CD4-positive, alpha-beta T cell treated with Interleukin-2 at 100 ng/mL for 4 hours (primary cell): ENCODE results near the gene MAGI2.

Experiments used
- DNase-seq: peaks from one replicate; pipeline ENCODE4 v3.0.0-alpha.2; 2020; ENCODE audit warnings: low spot score

MAGI2 gene

DNA sequence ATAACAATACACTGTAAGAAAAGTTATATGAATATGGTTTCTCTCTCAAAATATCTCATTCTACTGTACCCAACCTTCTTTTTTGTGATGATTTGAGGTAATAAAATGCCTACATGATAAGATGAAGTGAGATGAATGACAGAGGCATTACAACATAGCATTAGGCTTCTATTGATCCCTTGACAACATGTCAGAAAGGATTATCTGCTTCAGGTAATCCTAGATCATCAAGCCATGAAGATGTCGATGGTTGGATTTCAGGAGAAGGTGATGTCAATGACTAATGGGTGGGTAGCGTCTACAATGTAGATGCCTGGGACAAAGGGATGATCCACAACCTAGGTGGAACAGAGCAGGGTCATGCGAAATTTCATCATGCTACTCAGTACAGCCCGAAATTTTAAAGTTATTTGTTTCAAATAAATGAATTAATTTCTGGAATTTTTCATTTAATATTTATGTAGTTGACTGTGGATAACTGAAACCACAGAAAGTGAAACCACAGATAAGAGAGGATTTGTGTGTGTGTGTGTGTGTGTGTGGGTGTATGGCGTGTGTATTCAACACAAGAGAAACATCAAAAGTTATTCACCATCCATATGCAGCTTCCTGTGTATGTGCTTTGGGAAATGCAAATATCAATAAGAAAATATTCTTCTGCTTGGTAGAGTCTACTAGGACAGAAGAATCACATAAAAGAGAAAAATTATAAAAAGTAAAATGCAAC lies 77.0 kb downstream of the MAGI2 start:
- no peak for DNase-seq

DNA sequence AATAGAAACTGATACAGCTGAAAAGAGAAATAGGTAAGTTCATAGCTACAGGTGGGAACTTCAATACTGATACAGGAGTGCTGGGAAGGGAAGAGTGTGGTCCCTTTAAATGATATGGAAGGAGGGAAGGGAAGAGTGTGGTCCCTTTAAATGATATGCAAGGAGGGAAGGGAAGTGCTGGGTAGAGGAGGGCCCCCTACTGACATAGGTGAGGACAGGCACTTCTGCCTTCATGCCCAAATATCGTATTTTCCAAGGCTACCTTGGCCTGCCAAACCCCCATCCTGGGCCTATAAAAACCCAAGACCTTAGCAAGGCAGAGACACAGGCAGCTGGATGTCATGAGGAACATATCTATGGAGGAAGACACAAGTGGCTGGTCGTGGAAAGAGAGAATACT lies 92.3 kb downstream of the MAGI2 start:
- no peak for DNase-seq

DNA sequence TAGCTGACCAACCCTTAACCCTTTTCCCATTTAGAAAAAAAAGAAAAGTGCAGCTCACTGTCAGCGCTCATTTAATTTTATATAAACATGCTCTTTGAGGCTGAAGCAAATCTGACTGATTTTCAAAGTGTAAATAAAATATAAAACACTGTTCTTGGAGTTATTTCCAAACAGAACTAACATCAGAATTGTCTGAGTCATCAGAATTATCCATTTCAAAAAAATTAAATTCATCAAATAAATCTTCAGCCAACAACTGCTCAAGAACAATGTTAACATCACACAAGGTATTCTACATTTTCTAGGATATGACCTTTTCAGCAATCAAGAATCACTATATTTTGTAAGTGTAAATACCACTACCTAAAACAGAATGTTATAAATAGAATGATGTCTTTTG lies 93.6 kb downstream of the MAGI2 start:
- no peak for DNase-seq

DNA sequence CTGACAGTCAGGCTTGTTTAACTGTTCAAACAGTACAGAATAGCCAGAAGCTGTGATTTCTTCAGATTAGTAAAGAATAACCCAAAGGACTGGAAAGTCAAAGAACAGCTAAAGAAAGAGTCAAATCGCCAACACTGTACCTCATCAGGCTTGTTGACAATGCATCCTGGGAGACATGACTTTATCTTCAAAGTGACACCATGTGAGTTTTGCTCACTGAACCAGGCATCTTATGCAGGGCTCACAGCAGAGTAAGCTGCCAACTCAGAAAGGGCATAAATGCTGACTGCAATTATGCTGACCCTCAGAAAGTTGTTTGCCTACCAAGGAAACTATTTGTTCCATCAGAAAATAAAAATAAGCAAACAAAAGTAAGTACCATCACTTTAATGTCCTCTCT lies 96.4 kb downstream of the MAGI2 start:
- no peak for DNase-seq

DNA sequence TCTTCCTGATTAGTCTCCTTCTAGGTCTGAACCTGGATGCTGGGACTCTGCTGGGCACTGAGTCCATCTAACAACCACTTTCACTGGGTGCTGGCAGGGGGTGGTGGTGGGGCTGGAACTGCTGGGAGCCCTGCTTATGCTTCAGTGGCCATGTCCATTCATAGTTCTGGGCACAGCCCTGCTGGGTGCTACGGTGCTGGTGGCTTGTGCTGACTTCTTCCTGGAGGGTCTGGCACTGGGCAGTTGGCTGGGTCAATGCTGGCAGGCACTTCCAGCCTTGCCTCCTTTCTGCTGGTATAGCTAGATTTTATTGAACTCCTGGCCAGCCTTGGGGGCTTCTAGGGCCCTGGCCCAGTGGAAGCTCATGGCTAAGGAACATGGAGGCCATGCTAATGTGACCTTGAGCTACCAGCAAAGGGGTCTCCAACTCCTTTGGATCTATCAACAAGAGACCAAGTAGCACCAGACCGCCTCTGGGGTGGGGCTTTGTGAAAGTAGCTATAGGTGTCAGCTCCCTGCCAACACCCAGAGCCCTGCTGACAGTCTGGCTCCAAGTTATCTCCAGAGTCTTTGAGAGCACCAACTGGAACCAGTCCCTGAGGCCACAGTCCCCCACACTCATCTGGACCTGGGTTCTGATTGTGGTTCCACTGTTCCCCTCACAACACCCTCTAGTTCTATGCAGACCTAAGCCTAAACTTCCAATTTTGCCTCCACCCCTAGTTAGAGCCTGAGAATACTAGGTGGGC lies 99.6 kb downstream of the MAGI2 start:
- DNase-seq = no peak

DNA sequence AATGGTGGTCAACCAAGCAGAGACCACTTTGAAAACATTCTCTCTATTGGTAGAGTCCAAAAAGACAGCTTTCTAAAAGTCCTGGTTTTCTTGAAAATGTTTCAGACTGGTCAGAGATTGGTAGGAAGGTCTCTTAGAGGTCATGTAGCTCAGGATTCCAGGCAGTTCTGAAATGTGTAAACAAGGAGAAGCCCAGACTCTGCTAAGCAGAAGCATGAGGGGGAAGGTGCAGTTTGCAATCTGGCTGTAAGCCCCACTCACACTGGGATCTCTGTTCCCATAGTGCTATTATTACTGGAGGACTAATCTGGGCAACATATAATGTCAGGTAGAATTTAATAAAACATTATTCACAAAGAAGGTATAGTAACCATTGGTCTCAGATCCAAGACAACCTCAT lies 101.1 kb downstream of the MAGI2 start:
- DNase-seq = no peak

DNA sequence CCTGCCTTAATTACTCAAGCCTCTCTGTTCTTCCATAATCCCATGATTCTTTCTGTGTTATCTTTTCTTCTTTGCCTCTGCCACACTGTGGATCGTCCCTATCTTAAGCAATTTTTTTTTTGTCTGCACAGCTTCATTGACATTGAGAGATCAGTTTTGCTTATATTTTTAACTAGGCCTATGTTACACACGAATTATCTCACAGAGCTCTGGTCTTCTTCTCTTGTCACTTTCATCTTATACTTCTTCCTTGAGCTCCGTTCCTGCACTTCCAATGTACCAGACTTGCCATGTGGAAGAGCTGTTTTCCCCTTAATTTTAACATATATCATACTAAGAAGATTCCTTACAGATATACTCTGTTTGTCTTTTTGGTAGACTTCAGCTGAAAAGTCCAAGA lies 106.1 kb downstream of the MAGI2 start:
- no peak for DNase-seq

DNA sequence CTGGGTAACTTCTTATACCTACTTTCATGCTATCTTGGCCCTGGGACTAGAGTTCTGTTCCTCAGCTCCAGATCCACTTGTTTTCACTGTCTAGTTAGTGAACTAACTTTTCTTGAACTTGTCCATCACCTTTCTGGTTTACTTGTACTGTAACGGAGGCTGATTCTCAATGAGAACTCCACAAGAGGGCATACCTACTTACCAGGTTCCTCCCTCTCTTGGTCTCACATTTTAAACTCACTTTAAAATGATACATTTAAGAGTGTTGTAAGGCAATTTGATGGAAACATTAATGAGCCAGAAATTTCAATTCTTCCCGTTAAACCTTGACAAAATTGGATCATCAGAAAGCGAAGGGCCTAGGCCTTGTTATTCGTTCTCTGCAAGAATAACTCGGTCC lies 111.6 kb downstream of the MAGI2 start:
- no peak for DNase-seq

DNA sequence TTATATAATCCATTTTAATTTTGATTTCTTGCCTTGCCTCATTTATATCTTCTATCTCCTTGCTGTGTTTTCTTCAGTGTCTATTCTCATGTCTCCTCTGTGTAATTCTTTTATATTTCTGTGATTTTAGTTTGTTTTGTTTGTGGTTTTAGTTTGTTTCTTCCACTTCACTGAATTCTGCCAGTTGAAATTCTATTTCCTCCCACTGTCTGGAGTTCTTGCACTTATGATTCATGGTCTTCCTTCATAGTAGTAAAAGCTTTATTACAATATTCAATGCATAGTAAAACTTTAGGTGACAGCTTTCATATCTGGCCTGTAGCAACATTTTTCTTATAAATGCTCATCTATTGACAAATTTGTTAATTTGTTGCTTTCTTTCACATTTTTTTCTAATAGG lies 113.3 kb downstream of the MAGI2 start:
- no peak for DNase-seq

DNA sequence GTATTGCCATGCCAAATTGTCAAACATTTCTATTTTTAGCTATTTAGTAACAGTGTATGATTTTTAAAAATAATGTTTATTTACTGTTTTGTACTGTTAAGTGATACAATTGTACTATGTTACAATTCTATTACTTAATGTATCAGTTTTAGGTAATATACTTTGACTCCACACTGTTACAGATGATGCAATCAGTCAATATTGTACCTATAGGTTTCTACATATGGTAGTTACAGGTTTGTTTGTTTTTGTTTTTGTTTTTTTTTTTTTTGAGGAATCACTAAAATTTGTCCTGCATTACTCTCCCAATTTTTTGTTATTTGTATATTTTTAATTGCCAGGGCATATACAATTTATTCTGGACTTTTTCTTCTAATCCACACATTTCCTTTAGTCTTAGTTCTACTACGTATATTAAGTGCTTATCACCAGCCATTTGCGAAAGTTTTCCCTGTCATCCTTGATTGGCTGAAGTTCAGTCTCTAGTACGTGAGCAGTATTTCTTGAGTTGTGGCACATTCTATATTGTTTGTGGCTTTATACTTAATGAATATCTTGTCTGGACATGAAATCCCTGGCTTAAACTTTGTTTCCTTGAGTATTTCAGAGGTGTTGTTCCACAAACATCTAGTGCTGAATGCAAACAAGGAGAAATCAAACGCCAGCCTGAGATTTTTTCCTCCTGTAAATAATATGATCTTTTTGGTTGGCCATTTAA lies 114.1 kb downstream of the MAGI2 start:
- DNase-seq = no peak

DNA sequence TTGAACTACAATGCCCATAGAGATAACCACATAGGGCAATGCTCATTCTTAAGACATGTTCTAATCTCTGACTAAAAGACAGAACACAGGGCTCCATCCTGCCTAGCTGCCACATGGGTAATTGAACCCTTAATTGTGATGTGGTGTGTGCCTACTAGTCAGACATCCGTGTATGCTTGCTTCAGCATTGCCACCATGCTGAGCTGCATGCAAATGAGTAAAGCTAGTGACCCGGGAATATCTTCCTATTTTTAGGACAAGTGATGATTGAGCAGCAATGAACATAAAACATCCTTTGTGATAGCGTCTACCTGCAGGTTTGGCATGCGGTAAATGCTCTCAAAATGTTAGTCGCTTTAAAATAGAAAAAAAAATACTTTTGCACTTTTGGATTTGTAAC lies 115.8 kb downstream of the MAGI2 start:
- DNase-seq = no peak

DNA sequence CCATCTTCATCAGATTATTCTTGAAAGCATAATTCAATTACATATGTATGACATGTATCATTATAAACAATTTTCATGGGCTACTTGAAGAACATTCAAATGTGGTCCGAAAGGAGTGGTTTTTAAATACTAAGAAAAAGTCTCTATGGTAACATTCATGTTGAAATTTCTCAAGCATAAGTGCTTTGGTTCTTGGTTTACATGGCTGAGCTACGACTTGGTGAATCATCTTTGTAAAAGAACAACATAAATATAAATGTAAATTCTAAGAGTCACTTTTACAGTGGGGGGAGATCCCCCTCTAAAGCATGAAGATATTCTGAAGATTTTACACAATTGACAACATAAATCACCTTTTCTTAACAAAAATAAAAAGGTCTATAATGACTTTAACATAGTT lies 118.6 kb downstream of the MAGI2 start:
- DNase-seq = no peak

DNA sequence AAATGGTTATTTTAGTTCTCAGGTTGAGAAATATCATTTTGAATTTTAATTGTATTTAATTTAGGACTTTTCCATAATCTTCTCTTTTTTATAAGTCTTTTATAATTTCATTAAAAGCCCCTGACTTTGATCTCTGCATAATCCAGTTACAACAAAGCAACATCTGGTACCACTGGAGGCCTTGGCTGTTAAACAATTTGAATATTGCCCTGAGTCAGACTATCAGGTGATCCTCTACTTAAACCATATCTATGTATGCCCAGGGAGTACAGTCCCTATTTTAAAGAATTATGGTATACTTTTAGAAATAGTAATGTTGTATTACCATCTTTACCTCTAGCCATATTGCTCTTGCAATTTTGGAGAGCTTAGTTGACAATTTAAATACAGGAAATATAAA lies 119.1 kb downstream of the MAGI2 start:
- DNase-seq = no peak

DNA sequence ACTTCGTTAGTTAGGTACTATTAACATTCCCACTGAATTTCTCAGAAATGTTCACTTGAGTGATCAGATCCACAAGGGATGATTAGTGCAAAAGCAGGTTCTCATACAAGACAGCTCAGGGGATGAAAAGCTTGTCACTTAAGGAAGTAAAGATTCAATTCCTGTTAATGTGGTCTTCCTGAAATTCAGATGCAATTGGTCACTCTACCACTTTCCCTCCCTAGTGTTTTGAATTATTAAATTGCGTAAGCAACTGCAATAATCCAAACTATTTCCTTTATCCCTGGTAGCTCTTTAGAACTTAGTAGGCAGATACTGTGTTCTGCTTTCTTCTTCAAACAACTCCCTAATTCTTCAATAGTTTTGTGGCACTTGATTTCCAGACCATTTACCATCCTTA lies 121.4 kb downstream of the MAGI2 start:
- DNase-seq = no peak

DNA sequence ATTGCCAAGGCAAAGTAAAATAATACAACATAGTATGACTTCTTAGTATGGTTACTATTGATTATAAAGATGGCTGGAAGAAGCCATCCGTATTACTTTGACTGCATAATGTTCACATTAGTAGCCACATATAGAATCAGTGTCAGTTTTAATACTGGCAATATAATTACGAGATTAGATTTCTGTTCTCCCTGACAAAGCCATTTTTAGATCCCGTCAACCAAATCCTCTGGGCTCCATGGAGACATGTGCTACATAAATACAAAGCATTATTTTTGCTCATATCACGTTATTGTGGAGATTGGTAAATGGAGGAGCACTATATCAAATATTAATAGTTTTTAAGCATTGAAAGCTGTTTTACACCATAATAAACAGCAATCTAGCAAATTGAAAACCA lies 124.0 kb downstream of the MAGI2 start:
- no peak for DNase-seq

DNA sequence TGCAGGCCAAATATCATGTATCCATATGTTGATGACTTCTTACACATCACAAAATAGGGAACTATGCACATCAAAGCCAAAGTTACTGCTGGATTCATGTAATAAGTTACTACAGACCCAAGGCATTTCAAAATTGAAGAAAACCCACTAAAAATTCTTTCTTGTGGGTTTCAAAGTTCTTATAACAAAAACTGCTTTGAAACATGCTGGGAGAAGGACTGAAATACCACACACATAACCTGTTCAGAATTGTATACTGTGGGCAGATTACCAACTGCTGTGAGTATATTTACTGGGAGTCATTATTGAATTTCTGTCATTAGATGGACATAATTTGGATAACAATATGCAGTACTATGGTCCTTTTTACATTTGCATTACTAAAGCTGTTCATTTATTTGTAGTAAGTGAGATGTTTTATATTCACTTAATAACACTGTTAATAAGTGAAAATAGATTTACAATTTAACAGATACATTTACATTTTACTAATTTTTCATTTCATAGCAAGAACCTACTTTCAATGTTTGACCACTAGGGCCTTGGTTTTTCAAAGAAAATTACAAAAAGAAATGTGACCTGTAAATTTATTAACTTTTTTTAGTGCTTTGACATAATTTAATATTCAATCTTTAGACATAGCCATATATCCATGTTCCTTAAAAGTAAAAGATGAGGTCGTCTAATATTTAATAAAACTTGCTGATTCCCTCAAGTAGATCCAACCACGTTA lies 132.6 kb downstream of the MAGI2 start:
- no peak for DNase-seq

DNA sequence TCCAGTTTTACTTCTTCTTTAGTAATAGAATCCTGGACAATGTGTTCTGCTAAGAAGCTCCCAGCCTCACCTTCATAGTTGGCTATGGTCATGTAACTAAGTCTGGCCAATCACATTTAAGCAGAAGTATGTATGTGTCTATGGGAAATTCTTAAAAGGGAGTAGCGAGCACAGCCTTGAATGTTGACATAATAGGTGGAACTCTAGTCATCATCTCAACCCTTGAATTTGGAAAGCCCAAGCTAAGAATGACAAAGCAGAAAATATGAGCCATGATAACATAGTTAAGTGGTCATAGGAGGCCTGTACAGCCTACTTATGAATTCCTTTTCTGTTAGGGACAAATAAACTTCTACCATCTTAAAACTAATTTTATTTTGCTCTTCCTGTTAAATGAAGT lies 134.1 kb downstream of the MAGI2 start:
- DNase-seq = no peak

DNA sequence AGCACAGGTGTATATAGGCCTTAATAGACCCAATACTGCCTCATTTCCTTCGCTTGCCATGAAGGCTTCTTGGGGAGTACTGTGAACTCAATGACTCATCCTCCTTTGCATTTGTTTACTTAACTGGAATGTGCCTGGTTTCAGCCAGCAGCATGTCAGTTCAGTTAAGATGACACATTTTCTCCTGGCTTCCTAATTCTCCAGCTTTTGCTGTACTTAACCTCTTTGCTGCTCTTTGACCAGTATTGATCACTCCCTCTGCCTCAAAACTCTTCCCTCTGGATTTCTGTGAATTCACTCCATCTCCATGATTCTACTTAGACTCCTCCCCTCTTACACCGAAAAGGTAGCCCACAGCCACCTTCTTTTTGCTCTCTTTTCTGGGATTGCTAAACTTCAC lies 135.7 kb downstream of the MAGI2 start:
- no peak for DNase-seq

DNA sequence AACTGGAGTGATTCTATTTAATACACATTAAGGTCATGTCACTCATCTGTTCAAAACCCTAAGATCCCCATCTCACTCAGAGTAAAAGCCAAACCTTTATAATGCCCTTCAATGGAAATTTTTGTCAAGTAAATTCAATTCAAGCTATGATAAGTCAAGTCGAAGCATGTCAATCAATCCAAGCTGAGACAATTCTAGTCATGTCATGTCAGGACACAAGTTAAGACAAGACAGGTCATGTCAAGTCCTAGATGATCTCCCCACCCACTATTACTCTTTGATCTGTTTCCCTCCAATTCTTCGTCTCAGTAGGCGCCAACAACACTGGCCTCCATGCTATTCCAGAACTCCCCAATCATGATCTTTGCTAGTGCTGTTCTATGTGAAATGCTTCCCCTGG lies 141.4 kb downstream of the MAGI2 start:
- DNase-seq = no peak

DNA sequence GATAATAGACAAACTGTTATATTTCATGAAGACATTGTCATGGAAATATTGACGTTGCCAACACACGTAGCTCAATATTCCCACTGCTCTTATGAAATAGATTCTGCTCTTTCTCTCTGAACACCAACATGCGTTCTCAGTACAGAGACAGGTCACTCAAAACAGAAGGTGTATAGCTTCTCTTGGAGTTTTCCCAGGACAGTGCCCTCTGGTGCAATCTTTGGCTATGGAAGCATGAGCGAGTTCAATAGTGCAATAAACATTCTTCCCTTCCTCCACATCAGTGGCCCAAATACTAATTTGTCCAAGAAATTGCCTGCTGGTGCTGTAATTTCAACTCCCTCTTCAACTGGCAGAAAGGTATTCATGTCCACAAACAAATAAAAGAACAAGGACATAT lies 145.3 kb downstream of the MAGI2 start:
- DNase-seq = no peak

DNA sequence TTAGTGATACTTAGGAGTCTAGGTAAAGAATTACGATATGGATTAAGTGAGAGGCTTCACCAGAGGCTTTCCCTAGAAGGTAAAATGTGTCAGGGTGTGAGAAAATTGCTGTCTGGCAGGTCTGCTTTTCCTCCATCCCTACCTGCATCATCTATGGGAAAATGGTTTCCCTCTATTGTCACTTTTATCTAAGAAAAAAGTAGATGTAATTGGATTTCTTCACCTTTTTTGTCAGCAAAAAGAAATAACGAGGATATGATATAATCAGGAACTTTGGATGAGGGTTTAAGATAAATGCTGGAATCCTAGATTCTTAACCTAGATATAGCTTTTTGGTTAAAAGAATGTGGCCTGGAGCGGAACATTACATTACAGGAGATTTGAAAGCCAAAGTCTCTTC lies 146.1 kb downstream of the MAGI2 start:
- no peak for DNase-seq

DNA sequence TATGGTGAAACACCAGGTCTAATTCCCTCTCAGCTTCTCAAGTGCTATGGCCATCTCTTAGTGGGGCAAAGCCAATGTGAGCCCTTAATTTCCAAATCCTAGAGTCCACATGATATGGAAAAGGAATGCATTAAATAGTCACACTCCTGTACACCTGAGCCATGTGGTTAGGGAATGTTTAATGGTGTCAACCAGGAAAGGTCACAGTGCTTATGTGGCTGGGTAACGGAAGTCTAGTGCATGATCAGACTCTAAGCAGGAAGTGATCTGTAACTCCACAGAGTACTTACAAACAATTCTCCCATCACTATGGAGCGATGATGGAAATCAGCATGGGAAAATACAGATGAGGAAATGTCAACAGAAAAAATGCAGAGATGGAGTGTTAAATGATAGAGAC lies 148.8 kb downstream of the MAGI2 start:
- DNase-seq = no peak

DNA sequence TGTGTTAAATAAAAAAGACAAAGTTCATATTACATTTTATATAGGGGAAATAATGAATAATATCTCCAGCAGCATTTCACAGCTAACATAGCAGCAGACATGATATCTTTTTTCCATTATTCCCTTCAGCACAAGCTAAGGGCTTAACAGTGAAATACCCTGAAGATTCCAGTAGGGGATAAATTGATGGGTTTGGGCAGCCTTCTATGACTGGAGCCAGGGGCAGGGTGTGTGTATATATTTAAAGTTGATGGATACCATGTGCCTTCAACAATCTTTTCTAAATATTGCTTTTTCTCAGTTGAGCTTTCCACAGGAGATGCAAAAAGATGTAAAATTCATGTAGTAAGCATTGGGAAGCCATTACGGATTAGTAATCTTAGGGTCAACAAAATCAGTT lies 151.2 kb downstream of the MAGI2 start:
- no peak for DNase-seq
